22Rv1 (cell line): Measurements from ENCODE around the gene DHX38.

Source experiments
- H3K27ac ChIP-seq: fragments of 450-650 bp; 2 replicates; pipeline ENCODE4 v1.5.1; 2017
- ZFX ChIP-seq: fragments of 450-650 bp; IDR thresholded peaks from 2 replicates; pipeline ENCODE4 v1.6.1; 2017; ENCODE audit warnings: antibody characterized with exemption, borderline replicate concordance
- TF ChIP-seq, protein P1 (sequence below): fragments of 450-650 bp; IDR thresholded peaks from 2 replicates; pipeline ENCODE4 v1.5.1; 2017; ENCODE audit warnings: mild to moderate bottlenecking

DHX38 gene

DNA sequence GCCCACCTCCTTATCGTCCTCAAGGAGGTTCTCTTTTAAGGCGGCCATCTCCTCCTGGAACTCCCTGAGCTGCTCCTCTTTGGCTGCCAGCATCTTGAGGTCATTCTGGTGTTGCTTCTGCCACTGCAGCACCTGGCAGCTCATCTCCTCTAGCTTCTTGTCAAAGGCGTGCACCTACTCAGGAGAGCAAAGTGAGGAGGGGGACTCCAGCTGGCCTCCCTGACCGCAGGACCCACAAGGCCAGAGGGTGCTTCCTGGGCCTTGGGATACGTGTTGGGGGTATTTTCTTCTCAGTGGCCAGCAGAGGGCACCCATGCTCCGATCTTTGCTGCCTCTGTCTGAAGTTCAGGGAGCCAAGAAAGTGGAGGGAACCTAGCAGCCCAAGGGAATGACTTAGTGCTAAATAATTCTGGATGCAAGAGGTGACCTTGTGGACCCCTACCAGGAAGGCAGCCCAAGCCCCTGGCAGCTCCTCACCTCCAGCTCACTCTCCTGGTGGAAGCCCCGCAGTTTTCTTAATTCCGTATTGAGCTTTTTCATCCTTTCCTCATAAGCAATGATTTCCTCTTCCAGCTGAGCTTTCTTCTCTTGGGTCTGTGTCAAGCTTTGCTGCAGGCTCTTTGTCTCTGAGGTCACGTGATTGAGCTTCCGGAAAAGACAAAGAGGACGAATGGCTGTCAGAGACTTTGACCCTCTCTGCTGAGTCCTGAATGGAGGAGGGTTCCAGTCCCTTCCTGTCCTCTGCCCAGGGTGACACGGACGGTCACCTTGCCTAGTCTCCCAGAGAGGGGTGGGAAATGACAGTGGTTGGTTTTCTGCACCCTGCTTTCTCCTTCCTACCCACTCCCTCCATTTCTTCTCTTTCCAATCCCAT is 31.4 kb downstream of the DHX38 start:
- no peak for TF ChIP-seq ZFX
- TF ChIP-seq, protein P1, sequence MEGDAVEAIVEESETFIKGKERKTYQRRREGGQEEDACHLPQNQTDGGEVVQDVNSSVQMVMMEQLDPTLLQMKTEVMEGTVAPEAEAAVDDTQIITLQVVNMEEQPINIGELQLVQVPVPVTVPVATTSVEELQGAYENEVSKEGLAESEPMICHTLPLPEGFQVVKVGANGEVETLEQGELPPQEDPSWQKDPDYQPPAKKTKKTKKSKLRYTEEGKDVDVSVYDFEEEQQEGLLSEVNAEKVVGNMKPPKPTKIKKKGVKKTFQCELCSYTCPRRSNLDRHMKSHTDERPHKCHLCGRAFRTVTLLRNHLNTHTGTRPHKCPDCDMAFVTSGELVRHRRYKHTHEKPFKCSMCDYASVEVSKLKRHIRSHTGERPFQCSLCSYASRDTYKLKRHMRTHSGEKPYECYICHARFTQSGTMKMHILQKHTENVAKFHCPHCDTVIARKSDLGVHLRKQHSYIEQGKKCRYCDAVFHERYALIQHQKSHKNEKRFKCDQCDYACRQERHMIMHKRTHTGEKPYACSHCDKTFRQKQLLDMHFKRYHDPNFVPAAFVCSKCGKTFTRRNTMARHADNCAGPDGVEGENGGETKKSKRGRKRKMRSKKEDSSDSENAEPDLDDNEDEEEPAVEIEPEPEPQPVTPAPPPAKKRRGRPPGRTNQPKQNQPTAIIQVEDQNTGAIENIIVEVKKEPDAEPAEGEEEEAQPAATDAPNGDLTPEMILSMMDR = peak; percentile 88
- H3K27ac ChIP-seq = no peak overlapping the region

DNA sequence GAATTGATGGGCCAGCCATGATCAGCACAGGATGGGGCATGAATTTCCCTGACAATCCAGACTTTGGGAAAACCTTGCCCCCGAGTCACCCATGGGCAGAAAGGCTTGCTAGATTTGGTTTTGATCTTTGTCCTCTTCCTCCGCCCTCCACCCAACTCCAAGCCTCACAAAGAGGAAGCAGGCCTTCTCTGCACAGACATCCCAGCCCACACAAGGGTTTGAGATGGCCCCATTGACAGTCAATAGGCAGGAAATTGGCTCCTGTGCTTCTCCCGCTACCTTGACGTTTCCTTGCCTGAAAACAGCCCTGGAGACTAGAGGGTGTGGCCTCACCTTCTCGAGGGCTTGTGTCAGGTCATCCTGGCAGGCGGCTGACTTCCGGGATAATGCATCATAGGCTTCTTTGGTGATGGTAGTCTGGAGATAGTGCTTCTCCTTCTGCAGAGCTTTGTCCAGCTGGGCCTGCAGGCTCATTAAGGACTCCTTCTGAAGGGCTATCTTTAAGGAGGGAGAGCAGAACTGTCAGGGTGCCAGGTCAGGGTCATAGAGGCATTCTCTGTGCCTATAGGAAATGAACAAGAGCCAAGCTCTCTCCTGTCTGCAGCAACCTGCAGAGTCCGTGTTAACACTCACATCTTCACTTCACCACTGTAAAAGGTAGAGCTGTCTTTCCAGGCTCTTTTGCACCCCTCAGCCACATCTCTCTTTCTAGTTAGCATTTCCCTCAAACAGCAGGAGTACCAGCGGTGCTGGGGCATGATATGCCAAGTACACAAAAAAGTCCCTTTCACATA is 32.2 kb downstream of the DHX38 start:
- TF ChIP-seq, protein P1 = no peak
- no peak for TF ChIP-seq ZFX
- no peak overlapping the region for H3K27ac ChIP-seq

DNA sequence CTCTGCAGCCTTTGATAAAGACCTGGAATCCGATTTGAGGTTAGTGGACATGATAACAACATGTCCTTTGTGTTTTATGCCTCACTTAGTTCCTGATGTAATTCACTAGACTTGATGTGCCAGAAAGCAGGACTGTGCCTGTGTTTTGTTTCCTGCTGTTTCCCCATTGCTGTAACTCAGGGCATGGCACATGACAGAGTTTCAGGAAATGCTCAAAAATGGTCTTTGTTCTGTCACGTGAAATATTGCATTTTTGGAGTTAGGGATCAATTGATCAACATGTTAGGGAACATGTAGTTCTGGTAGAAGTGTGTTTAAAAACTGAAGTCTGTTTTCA is 32.8 kb downstream of the DHX38 start:
- H3K27ac ChIP-seq = no peak overlapping the region
- TF ChIP-seq, protein P1 = no peak
- no peak for TF ChIP-seq ZFX

DNA sequence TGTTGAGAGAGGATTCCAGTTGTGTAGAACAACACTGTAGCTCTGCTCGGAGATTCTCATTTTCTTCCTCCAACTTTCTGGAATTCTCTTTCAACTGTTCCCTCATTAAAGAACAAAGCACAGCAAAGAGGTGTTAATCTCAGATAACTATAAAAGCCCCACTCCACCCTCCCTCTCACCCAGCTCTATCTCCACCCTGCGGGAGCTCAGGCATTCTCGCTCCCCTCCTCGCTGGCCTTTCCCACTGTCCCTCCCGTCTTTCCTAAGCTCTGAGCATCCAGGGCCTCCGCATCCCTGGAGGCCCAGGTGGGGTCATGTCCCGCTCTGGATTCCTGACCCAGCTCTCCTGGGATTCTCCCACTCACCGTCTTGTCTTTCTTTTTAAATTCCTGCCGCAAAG is 35.1 kb downstream of the DHX38 start:
- no peak overlapping the region for H3K27ac ChIP-seq
- TF ChIP-seq, protein P1 = no peak
- no peak for TF ChIP-seq ZFX

DNA sequence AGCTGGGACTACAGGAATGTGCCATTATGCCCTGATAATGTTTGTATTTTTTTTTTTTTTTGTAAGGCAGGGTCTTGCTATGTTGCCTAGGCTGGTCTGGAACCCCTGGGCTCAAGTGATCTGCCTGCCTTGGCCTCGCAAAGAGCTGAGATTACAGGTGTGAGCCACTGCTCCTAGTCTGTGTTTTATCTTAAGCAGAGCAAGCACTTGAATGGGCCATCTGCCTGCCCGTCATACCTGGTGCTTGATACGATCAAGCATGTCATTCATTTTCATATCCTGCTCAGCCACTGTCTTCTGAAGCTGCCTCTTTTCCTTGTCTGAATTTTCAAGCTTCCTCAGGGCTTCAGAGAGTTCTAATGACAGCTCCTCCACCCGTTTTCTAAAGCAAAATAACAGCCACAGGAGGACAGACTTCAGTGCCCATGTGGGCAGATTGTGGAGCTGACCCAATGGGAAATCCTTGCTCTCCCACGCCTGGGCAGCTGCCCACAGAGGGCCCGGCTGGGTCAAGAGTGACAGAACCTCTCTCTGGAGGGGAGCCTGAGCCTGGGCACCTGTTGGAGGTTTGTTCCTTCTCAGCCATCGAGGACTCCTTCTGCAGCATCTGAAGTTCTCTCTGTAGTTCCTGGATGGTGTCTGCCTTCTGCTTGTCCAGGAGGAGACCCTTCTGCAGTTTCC is 36.5 kb downstream of the DHX38 start:
- no peak overlapping the region for H3K27ac ChIP-seq
- TF ChIP-seq ZFX = no peak
- TF ChIP-seq, protein P1 = no peak

DNA sequence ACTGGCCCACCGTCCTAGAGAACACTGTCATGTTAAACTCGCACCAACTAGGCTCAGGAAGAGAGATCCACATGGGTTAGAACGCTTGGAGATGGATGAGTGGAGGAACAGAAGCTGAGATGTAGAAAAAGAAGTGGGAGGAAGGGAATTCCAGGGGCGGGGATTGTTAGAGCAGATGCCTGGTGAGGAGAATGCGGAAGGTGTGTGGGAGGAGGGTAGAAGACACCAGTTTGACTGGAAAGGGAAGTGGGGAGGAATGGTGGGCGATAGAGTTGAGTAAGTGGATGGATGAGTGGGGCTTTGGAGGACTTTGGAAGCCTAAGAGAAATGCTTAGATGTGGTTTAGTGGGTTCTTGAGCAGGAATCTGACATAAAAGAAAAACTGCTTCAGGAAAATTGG is 37.4 kb downstream of the DHX38 start:
- TF ChIP-seq, protein P1 = no peak
- no peak for TF ChIP-seq ZFX
- no peak overlapping the region for H3K27ac ChIP-seq

DNA sequence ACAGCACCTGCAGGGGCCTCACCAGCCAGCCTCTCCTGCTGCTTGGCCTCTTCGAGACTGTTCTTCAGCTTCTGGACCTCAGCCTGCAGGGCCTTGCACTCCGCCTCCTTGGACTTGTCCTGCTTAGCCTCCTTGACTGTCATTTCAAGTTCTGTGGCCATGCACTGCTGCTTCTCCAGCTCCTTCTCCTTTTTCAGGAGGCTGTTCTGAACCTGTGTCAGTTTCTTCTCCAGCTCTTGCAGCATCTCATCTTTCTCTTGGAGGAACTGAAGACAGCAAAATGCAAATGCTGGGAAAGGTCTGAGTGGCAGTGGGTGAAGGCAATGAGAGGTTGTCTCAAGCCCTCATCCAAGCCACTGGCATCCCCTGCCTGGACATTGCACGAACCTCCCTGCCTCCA is 39.1 kb downstream of the DHX38 start:
- TF ChIP-seq, protein P1 = no peak
- no peak for TF ChIP-seq ZFX
- no peak overlapping the region for H3K27ac ChIP-seq
